Measurements from ENCODE around the gene SETD3. TPM values are rescaled to one million over a fixed set of nuclear protein-coding genes. Genes with fewer than 3 reads are reported as not detected.

SETD3 gene
- total and polyA plus RNA-seq, 2 experiments from 2014 or later: 40.7 to 68.0 TPM

DNA sequence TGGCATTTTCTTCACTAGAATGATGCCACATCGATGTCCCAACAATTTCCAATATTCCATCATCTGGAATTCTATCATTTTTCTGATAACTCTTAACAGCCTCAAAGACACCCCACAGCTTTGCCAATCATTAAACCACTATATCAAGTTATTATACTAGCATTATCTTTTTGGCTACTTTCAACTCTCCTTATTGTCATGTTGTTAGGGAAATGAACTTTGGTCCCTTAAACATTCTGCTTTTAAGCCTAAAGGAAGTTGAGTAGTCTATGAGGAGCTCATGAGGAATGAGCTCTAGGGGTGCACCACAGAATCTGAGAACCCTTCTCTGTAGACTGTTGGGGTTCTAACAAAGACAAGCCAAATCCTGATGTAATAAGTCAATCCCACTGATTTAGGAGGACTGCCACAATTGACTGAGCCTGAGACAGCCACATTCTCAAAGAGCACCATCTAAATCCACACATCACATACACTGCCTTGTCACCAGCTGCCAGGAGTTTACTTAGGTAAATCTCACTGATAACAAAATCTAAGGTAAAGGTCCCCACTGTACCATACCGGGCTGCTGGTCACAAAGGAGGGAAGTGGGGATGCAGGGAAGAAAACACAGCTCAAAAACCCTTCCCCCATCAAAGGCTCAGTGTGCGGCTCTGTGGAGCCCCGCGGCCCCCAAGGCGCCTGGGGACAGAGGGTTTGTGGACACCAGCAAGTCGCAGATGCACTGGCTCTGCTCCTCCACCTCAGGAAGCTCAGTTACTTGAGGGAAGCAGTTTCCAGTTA is 58.2 kb downstream of the SETD3 start (continued):
- TF ChIP-seq, protein P1, sequence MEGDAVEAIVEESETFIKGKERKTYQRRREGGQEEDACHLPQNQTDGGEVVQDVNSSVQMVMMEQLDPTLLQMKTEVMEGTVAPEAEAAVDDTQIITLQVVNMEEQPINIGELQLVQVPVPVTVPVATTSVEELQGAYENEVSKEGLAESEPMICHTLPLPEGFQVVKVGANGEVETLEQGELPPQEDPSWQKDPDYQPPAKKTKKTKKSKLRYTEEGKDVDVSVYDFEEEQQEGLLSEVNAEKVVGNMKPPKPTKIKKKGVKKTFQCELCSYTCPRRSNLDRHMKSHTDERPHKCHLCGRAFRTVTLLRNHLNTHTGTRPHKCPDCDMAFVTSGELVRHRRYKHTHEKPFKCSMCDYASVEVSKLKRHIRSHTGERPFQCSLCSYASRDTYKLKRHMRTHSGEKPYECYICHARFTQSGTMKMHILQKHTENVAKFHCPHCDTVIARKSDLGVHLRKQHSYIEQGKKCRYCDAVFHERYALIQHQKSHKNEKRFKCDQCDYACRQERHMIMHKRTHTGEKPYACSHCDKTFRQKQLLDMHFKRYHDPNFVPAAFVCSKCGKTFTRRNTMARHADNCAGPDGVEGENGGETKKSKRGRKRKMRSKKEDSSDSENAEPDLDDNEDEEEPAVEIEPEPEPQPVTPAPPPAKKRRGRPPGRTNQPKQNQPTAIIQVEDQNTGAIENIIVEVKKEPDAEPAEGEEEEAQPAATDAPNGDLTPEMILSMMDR (conservative IDR thresholded peaks at IDR 0.05; ENCODE audit: low read depth in 2 of 2): no peak

DNA sequence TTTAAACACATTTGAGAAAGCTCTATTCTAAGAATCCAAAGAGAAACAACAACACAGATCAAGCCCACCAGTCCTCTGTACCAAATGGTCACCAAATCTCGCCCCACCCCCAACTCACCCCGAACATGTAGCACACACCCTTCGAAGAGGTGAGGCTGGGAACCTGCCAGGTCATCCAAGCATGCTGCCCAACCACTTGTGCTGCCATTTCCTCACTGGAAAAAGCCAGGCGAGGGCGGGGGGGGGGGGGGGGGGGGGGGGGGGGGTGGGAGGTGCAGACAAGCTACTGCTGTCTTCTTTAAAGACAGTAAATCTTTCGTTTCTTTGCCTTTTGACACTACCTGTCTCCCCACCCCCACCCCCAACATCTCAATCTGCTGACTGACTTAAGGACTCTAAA is 59.9 kb downstream of the SETD3 start:
- TF ChIP-seq EZH2phosphoT487 (IDR thresholded peaks at IDR 0.05; ENCODE audit: unreplicated experiment): no peak
- Histone ChIP-seq H2AFZ (no peak overlapping the region), H3K4me3 (no peak overlapping the region), H3K27ac (ENCODE audit: low read depth) (peak overlapping the region; percentile 68; the same call in 1 of the 2 replicates), H4K20me1 (replicated peaks; ENCODE audit: insufficient read depth) (no peaks in the 10 kb centered on the region), H3K4me2 (peak overlapping the region; percentile 19; the same call in 1 of the 2 replicates), H3F3A (replicated peaks; ENCODE audit: low read depth) (no peaks in the 10 kb centered on the region), H3K79me2 (replicated peaks; ENCODE audit: insufficient read depth) (peaks cover 33% of the 10 kb centered on the region), H3K36me3 (ENCODE audit: insufficient read depth) (no peaks in the 10 kb centered on the region), H3K4me1 (ENCODE audit: insufficient read depth) (peaks cover 53% of the 10 kb centered on the region), H3K9me2 (ENCODE audit: insufficient read depth) (no peaks in the 10 kb centered on the region), H3K27me3 (ENCODE audit: insufficient read depth) (no peaks in the 10 kb centered on the region)
- ATAC-seq (peak; percentile 28; the same call in 2 of the 3 replicates), DNase-seq (ENCODE audit: low spot score) (peak; percentile 56)
- H3K4me3 Mint-ChIP-seq: no peak overlapping the region
- H3K9me3 Mint-ChIP-seq: no peaks in the 10 kb centered on the region
- peaks cover 3% of the 10 kb centered on the region; the same call in 1 of the 3 replicates for H3K36me3 Mint-ChIP-seq (ENCODE audit: low read depth)
- peaks cover 6% of the 10 kb centered on the region for H3K27me3 Mint-ChIP-seq (ENCODE audit: insufficient read depth, low read depth, poor library complexity)
- peaks cover 49% of the 10 kb centered on the region for H3K4me1 Mint-ChIP-seq
- H3K27ac Mint-ChIP-seq: 0 out of 2 replicates have a peak overlapping the region, but pooled peaks have one; percentile 21

DNA sequence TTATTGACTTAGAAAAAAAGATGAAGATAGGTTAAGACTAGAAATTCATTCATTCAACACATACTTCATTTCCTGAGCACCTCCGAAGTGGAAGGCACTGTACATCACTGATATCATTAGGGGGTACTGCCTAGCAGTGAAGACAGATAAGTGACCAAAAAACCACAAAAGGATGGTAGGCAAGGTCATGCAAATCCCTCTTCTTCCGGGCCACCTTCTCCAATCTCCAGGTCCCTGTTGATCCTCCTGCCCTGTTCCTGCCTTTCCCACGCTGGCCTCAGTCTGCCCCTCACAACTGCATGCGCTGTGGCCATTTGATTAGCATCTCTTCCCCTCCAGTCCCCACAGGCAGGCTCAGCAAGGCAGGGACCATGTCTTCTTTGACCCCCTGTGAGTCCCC is 60.8 kb downstream of the SETD3 start:
- peaks cover 54% of the 10 kb centered on the region for H3K4me1 ChIP-seq (ENCODE audit: insufficient read depth)
- Mint-ChIP-seq H3K27me3 (ENCODE audit: insufficient read depth, low read depth, poor library complexity) (peaks cover 6% of the 10 kb centered on the region), H3K4me3 (no peak overlapping the region), H3K36me3 (ENCODE audit: low read depth) (peaks cover 3% of the 10 kb centered on the region; the same call in 1 of the 3 replicates), H3K27ac (no peak overlapping the region), H3K9me3 (no peaks in the 10 kb centered on the region), H3K4me1 (peaks cover 53% of the 10 kb centered on the region)
- H2AFZ ChIP-seq: no peak overlapping the region
- H3K36me3 ChIP-seq (ENCODE audit: insufficient read depth): no peaks in the 10 kb centered on the region
- H3K79me2 ChIP-seq (replicated peaks; ENCODE audit: insufficient read depth): peaks cover 28% of the 10 kb centered on the region
- no peak overlapping the region for H3K4me2 ChIP-seq
- H3K27me3 ChIP-seq (ENCODE audit: insufficient read depth): no peaks in the 10 kb centered on the region
- H4K20me1 ChIP-seq (replicated peaks; ENCODE audit: insufficient read depth): no peaks in the 10 kb centered on the region
- DNase-seq (ENCODE audit: low spot score): no peak
- no peaks in the 10 kb centered on the region for H3K9me2 ChIP-seq (ENCODE audit: insufficient read depth)
- no peak overlapping the region for H3K27ac ChIP-seq (ENCODE audit: low read depth)
- H3K4me3 ChIP-seq: no peak overlapping the region
- no peaks in the 10 kb centered on the region for H3F3A ChIP-seq (replicated peaks; ENCODE audit: low read depth)
- ATAC-seq: no peak
- TF ChIP-seq STAT1 (IDR thresholded peaks at IDR 0.05; ENCODE audit: unreplicated experiment) (no peak), ZNF331 (CRISPR knock-in tag; IDR thresholded peaks at IDR 0.05; ENCODE audit: low read depth) (no peak), NANOG (IDR thresholded peaks at IDR 0.05; ENCODE audit: borderline replicate concordance) (no peak), JUNB (IDR thresholded peaks at IDR 0.05; ENCODE audit: unreplicated experiment) (no peak), CREB1 (CRISPR knock-in tag; IDR thresholded peaks at IDR 0.05; ENCODE audit: low read depth) (no peak), EZH2phosphoT487 (IDR thresholded peaks at IDR 0.05; ENCODE audit: unreplicated experiment) (no peak), ZNF114 (CRISPR knock-in tag; IDR thresholded peaks at IDR 0.05) (no peak)
- TF ChIP-seq, protein P2, sequence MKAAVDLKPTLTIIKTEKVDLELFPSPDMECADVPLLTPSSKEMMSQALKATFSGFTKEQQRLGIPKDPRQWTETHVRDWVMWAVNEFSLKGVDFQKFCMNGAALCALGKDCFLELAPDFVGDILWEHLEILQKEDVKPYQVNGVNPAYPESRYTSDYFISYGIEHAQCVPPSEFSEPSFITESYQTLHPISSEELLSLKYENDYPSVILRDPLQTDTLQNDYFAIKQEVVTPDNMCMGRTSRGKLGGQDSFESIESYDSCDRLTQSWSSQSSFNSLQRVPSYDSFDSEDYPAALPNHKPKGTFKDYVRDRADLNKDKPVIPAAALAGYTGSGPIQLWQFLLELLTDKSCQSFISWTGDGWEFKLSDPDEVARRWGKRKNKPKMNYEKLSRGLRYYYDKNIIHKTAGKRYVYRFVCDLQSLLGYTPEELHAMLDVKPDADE (IDR thresholded peaks at IDR 0.05): no peak
- TF ChIP-seq, protein P3, sequence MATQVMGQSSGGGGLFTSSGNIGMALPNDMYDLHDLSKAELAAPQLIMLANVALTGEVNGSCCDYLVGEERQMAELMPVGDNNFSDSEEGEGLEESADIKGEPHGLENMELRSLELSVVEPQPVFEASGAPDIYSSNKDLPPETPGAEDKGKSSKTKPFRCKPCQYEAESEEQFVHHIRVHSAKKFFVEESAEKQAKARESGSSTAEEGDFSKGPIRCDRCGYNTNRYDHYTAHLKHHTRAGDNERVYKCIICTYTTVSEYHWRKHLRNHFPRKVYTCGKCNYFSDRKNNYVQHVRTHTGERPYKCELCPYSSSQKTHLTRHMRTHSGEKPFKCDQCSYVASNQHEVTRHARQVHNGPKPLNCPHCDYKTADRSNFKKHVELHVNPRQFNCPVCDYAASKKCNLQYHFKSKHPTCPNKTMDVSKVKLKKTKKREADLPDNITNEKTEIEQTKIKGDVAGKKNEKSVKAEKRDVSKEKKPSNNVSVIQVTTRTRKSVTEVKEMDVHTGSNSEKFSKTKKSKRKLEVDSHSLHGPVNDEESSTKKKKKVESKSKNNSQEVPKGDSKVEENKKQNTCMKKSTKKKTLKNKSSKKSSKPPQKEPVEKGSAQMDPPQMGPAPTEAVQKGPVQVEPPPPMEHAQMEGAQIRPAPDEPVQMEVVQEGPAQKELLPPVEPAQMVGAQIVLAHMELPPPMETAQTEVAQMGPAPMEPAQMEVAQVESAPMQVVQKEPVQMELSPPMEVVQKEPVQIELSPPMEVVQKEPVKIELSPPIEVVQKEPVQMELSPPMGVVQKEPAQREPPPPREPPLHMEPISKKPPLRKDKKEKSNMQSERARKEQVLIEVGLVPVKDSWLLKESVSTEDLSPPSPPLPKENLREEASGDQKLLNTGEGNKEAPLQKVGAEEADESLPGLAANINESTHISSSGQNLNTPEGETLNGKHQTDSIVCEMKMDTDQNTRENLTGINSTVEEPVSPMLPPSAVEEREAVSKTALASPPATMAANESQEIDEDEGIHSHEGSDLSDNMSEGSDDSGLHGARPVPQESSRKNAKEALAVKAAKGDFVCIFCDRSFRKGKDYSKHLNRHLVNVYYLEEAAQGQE (IDR thresholded peaks at IDR 0.05; ENCODE audit: unreplicated experiment): no peak
